Measurements from ENCODE around the gene GDF2. TPM values are rescaled to one million over a fixed set of nuclear protein-coding genes. Genes with fewer than 3 reads are reported as not detected.
A peak's percentile ranks its signal among the peaks of the same experiment; 100 is the strongest.

The GDF2 gene
- total and polyA plus RNA-seq, 5 donors: 0.14 to 0.26 (median 0.20) TPM

DNA sequence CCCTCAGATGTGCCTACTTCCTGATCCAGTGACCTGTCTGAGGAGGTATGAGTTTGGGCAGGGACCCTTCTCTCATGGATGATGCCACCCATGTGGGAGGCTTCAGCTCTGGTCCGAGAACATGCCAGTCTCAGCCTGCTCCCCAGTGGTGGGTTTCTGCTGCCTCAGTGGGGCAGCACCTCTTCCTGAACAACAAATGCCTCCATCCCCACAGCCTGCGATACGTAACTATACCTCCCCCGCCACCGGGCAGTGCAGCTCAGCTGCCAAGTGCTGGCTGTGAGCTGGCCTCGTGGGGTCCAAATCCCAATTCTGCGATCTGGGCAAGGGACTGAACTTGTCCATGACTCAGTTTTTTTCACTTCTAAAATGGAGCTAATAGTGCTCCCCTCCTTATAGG, 19.1 kb upstream of the GDF2 start:
- ATAC-seq (no peak), DNase-seq (no peak)
- WGBS: 89% methylated on average over 7 of the region's 7 CpGs
- Histone ChIP-seq H3K4me1 (ENCODE audit: control insufficient read depth, insufficient read depth, low read length) (no peaks in the 10 kb centered on the region), H3K4me3 (ENCODE audit: low read length) (no peak overlapping the region), H3K27me3 (ENCODE audit: control insufficient read depth, insufficient read depth) (no peaks in the 10 kb centered on the region), H3K9me3 (ENCODE audit: control insufficient read depth, low read length) (no peaks in the 10 kb centered on the region), H3K27ac (ENCODE audit: low read length) (no peak overlapping the region)
- intact Hi-C loops (cut with DNase I): no loop called here

DNA sequence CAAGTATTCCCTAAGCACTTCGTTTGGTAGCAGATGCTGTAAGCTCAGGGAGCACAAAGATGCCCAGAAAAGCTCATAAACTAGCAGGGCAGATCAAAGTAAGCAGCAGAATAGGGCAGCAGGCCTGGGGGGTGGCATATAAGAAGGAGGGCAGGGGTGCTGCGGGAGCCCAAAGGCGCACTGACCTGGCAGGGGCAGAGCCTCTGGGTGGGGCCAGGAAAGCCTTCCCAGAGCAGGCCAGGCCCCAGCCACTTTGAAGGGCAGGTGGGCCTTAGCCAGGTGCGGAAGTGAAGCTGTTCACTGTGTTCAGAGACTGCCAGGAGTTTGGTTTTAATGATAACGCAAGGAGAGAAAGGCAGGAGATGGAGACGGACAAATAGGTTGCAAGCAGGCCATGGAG, 18.4 kb upstream of the GDF2 start:
- 90% methylated on average over 6 of the region's 6 CpGs for WGBS
- Histone ChIP-seq H3K4me1 (ENCODE audit: control insufficient read depth, insufficient read depth, low read length) (no peaks in the 10 kb centered on the region), H3K9me3 (ENCODE audit: control insufficient read depth, low read length) (no peaks in the 10 kb centered on the region), H3K27ac (ENCODE audit: low read length) (no peak overlapping the region), H3K4me3 (ENCODE audit: low read length) (no peak overlapping the region), H3K27me3 (ENCODE audit: control insufficient read depth, insufficient read depth) (no peaks in the 10 kb centered on the region)
- ATAC-seq (no peak), DNase-seq (no peak)
- intact Hi-C loops (cut with DNase I): no loop called here

DNA sequence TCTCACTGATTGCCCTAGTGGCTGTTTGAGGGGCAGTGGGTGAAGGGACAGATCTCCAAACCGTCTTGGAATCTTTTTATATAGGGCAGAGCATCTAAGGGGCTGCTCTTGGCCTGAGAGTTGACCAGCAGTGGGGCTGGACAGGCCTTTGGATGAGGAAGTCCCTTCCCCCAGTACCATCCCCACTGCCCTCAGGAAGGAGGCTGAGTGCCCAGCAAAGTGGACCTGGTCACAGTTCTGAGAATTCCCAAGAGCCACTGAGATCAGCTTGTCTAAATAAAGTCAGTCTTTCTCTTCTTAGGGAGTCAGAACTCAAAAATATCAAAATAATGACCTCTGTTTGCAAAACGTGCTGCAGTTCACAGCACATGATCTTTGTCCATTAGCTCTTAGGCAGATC, 16.7 kb upstream of the GDF2 start:
- intact Hi-C loops (cut with DNase I): no loop called here
- no peaks in the 10 kb centered on the region for H3K27me3 ChIP-seq (ENCODE audit: control insufficient read depth, insufficient read depth)
- no peaks in the 10 kb centered on the region for H3K9me3 ChIP-seq (ENCODE audit: control insufficient read depth, low read length)
- no peaks in the 10 kb centered on the region for H3K4me1 ChIP-seq (ENCODE audit: control insufficient read depth, insufficient read depth, low read length)
- no peak overlapping the region for H3K4me3 ChIP-seq (ENCODE audit: low read length)
- DNase-seq: no peak
- no peak for ATAC-seq
- no peak overlapping the region for H3K27ac ChIP-seq (ENCODE audit: low read length)
- 54% methylated on average over 2 of the region's 2 CpGs for WGBS

DNA sequence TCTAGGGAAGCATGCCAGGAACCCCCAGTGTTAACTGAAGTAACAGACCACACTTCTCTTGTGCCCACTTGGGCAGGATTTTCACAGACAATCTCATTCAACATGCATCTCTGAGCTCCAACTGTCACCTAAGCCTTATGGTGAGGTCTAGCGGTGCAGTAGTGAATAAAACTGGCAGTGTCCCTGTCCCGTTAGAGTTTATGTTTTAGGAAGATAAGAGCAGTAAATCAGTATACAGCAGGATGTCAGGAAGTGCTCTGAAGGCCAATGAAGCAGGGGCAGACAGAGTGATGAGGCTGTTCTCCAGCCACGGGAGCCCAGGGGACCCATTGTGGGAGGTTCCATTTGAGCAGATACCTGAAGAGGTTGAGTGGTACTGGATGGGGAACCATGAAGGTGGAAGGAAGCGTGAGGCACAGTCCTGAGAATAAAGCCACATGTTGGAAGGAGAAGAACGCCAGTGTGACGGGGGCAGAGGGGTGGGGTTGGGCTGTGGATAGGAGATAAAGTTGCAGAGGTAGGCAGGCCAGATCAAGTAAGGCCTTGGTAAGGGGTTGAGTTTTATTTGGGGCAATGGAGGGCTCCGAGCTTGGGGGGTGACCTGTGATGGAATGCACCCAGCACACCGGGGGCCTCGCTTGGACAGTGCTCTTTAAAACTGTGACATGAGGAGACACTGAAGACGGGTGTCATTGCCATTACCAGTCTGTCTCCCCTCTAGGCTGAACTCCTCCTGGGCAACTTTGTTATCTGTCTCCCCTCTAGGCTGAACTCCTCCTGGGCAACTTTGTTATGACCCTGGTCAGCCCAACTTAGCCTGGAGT, 15.7 kb upstream of the GDF2 start:
- intact Hi-C loops (cut with DNase I): no loop called here
- WGBS: 72% methylated on average over 10 of the region's 10 CpGs
- H3K4me1 ChIP-seq (ENCODE audit: control insufficient read depth, insufficient read depth, low read length): no peaks in the 10 kb centered on the region
- H3K27ac ChIP-seq (ENCODE audit: low read length): no peak overlapping the region
- no peak for ATAC-seq
- no peak overlapping the region for H3K4me3 ChIP-seq (ENCODE audit: low read length)
- DNase-seq: no peak
- H3K9me3 ChIP-seq (ENCODE audit: control insufficient read depth, low read length): no peaks in the 10 kb centered on the region
- H3K27me3 ChIP-seq (ENCODE audit: control insufficient read depth, insufficient read depth): no peaks in the 10 kb centered on the region

DNA sequence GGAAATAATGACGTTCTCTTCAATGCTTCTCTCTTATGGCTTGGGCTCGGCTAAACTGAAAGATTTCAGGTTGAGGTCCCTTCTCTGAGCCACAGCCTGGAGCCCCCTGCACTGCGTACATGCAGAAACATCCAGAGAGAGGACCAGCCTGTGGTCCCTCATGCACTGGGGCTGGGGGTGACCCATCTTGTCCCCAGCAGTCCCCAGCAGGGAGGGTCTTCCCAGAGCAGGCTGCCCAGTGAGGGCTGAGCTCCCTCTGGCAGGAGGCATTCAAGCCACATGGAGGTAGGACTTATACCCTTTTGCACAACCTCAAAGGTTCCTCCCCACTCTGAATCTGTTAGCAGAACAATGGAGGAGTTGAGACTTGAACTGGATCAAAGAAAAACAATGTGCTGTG, 14.9 kb upstream of the GDF2 start:
- intact Hi-C loops (cut with DNase I): no loop called here
- Histone ChIP-seq H3K27me3 (ENCODE audit: control insufficient read depth, insufficient read depth) (no peaks in the 10 kb centered on the region), H3K9me3 (ENCODE audit: control insufficient read depth, low read length) (no peaks in the 10 kb centered on the region), H3K4me3 (ENCODE audit: low read length) (no peak overlapping the region), H3K27ac (ENCODE audit: low read length) (no peak overlapping the region), H3K4me1 (ENCODE audit: control insufficient read depth, insufficient read depth, low read length) (no peaks in the 10 kb centered on the region)
- ATAC-seq (no peak), DNase-seq (no peak)
- WGBS: 84% methylated on average over 3 of the region's 3 CpGs

DNA sequence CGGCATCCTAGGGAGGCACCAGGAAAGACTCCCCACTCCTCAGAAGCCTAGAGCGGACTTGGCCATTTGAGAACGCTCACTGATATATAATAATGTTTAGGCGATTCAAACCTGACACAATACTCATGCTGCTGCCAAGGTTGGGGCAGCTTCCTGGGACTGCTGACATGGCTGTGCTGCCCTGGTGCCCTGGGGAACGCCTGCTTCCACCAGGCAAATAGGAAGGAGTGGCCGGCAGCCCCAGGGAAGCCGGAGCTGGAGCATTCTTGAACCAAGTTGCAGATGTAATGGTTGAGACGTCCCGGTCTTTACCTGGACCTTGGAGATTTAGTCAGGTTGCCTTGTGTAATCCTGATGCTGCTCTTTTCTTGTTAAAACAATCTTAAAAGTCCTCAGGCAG, 13.5 kb upstream of the GDF2 start:
- no peaks in the 10 kb centered on the region for H3K9me3 ChIP-seq (ENCODE audit: control insufficient read depth, low read length)
- intact Hi-C loops (cut with DNase I): loop anchor here in 1 of 4 donors (2.0 kb wide), 1 partner anchor 262 kb away; no protein-coding TSS in a partner anchor
- H3K4me3 ChIP-seq (ENCODE audit: low read length): no peak overlapping the region
- no peak for DNase-seq
- no peak for ATAC-seq
- H3K4me1 ChIP-seq (ENCODE audit: control insufficient read depth, insufficient read depth, low read length): no peaks in the 10 kb centered on the region
- no peaks in the 10 kb centered on the region for H3K27me3 ChIP-seq (ENCODE audit: control insufficient read depth, insufficient read depth)
- no peak overlapping the region for H3K27ac ChIP-seq (ENCODE audit: low read length)
- WGBS: 78% methylated on average over 9 of the region's 9 CpGs

DNA sequence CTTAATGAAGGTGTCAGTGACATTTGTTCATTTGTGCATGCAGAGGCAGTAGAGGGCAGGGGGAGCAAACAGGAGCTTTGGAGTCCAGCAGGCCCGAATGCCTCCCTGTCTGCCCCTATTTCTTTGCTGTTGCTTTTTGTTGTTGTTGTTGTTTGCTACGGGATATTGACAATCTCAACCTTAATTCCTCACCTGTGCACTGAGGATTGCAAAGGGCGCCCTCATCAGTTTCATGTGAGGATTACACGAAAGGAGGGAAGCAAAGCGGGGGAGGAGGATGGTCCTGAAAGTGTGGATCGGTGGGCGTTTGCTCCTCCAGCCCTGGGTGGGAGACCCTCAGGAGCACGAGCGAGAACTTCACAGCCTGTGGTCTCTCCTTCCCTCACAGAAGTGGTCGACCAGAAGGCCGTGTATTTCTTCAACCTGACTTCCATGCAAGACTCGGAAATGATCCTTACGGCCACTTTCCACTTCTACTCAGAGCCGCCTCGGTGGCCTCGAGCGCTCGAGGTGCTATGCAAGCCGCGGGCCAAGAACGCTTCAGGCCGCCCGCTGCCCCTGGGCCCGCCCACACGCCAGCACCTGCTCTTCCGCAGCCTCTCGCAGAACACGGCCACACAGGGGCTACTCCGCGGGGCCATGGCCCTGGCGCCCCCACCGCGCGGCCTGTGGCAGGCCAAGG, 12.7 kb upstream of the GDF2 start:
- WGBS: 87% methylated on average over 34 of the region's 34 CpGs
- H3K27me3 ChIP-seq (ENCODE audit: control insufficient read depth, insufficient read depth): no peaks in the 10 kb centered on the region
- H3K9me3 ChIP-seq (ENCODE audit: control insufficient read depth, low read length): no peaks in the 10 kb centered on the region
- no peak overlapping the region for H3K27ac ChIP-seq (ENCODE audit: low read length)
- H3K4me1 ChIP-seq (ENCODE audit: control insufficient read depth, insufficient read depth, low read length): no peaks in the 10 kb centered on the region
- no peak for DNase-seq
- no peak overlapping the region for H3K4me3 ChIP-seq (ENCODE audit: low read length)
- intact Hi-C loops (cut with DNase I): loop anchor here (2.0 to 5.0 kb wide), 3 partner anchors 262 to 282 kb away; no protein-coding TSS in a partner anchor
- ATAC-seq: no peak

DNA sequence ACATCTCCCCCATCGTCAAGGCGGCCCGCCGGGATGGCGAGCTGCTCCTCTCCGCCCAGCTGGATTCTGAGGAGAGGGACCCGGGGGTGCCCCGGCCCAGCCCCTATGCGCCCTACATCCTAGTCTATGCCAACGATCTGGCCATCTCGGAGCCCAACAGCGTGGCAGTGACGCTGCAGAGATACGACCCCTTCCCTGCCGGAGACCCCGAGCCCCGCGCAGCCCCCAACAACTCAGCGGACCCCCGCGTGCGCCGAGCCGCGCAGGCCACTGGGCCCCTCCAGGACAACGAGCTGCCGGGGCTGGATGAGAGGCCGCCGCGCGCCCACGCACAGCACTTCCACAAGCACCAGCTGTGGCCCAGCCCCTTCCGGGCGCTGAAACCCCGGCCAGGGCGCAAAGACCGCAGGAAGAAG, 12.2 kb upstream of the GDF2 start:
- WGBS: 96% methylated on average over 37 of the region's 37 CpGs
- Histone ChIP-seq H3K27ac (ENCODE audit: low read length) (no peak overlapping the region), H3K9me3 (ENCODE audit: control insufficient read depth, low read length) (no peaks in the 10 kb centered on the region), H3K27me3 (ENCODE audit: control insufficient read depth, insufficient read depth) (no peaks in the 10 kb centered on the region), H3K4me1 (ENCODE audit: control insufficient read depth, insufficient read depth, low read length) (no peaks in the 10 kb centered on the region), H3K4me3 (ENCODE audit: low read length) (no peak overlapping the region)
- intact Hi-C loops (cut with DNase I): loop anchor here in 3 of 4 donors (5.0 kb wide), 2 partner anchors 263 to 283 kb away; no protein-coding TSS in a partner anchor
- ATAC-seq (no peak), DNase-seq (no peak)

DNA sequence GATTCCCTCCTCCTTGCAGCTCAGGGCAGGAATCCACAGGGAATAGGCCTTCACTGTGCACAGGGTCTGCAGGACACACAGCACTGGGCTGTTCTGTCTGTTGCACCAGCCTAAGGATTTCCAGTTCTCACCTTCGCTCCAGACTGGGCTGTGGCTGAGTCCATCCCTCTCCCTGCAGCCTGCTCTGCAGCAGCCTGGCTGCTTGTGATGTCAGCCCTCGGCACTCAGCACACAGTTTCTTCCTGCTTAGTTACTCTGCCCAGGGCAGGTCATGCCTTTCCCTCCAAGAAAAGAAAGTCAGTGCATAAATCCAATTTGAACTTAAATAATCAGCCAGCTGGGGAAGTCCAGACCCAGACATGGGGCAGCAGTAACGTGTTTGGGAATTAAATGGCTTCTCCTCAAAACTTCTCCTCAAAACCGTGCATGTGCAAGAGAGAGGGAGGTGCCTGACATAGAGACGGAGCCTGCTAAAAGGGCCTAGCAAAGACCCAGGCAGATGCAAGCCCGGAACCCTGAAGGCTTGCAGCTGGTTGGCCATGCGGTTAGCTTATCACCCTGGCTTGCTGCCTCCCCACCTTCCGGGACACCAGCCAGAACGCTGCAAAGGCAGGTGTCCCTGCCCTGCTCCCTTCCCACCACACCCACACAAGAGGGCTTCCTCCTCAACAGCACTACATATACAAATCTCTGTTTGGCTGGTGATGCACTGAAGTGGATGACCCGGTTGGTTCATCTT, 10.9 kb upstream of the GDF2 start:
- intact Hi-C loops (cut with DNase I): loop anchor here in 3 of 4 donors (5.0 kb wide), 2 partner anchors 264 to 284 kb away; no protein-coding TSS in a partner anchor
- DNase-seq: peak in 1 of 3 donors; percentile 68
- H3K27me3 ChIP-seq (ENCODE audit: control insufficient read depth, insufficient read depth): no peaks in the 10 kb centered on the region
- H3K27ac ChIP-seq (ENCODE audit: low read length): no peak overlapping the region
- WGBS: 36% methylated on average over 10 of the region's 10 CpGs
- no peaks in the 10 kb centered on the region for H3K4me1 ChIP-seq (ENCODE audit: control insufficient read depth, insufficient read depth, low read length)
- peak; percentile 28 to 41 for ATAC-seq
- H3K9me3 ChIP-seq (ENCODE audit: control insufficient read depth, low read length): no peaks in the 10 kb centered on the region
- no peak overlapping the region for H3K4me3 ChIP-seq (ENCODE audit: low read length)

DNA sequence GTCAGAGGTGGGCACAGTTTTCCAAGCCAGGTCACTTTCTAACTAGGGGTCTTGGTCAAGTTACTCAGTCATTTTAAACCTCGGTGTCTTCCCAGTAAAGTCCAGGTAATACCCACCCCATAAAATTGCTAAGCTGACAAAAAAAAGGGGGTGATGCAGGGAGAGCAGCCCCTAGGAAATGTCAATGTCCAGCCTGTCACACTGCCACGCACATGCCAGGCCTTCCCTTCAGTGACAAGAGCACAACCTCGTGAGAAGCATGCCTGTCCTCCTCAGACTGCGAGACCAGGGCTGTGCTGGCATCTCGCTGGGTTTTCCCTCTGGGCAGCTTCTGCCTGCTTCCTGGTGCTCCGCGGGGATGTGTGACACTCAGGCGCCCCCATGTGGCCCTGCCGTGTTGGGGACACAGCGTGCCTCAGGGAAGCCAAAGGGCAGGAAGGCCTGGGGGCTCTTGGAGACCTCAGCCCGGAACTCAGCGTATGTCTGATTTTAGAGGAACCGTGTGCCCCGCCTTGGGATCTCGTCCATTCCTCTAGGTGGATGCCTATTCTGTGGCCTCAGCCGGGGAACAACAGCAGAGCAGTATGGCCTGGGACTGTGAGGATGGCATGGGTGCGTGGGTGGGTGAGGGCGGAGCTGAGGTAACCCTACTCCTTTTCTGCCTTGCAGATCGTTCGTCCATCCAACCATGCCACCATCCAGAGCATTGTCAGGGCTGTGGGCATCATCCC, 10.2 kb upstream of the GDF2 start:
- ATAC-seq: peak; percentile 94 to 95
- no peak overlapping the region for H3K27ac ChIP-seq (ENCODE audit: low read length)

More for the DNA sequence above, 10.2 kb upstream of the GDF2 start:
- Histone ChIP-seq H3K4me1 (ENCODE audit: control insufficient read depth, insufficient read depth, low read length) (no peaks in the 10 kb centered on the region), H3K27me3 (ENCODE audit: control insufficient read depth, insufficient read depth) (no peaks in the 10 kb centered on the region), H3K9me3 (ENCODE audit: control insufficient read depth, low read length) (no peaks in the 10 kb centered on the region), H3K4me3 (ENCODE audit: low read length) (no peak overlapping the region)
- DNase-seq: peak; percentile 85 to 96 (median 94)
- WGBS: 25% methylated on average over 20 of the region's 20 CpGs
- intact Hi-C loops (cut with DNase I): loop anchor here (2.0 to 5.0 kb wide), 3 partner anchors 265 to 287 kb away; no protein-coding TSS in a partner anchor

Data from right cardiac atrium (tissue), 5 donors.